H9 (cell line): ENCODE measurements around the gene PLAA. TPM values are rescaled to one million over a fixed set of nuclear protein-coding genes. Genes with fewer than 3 reads are reported as not detected.

Experiments
- DNase-seq: peaks from one replicate; pipeline ENCODE4 v3.0.0-alpha.2; 2017
- H2AFZ ChIP-seq: one replicate; pipeline ENCODE4 v1.6.1; 2013; ENCODE audit warnings: mild to moderate bottlenecking, low read length, control low read depth, moderate library complexity
- H2AK5ac ChIP-seq: 2 replicates; pipeline ENCODE4 v1.6.1; 2013; ENCODE audit warnings: low read length, control low read depth, mixed read lengths; ENCODE audit not compliant: insufficient read length
- H2BK120ac ChIP-seq: one replicate; pipeline ENCODE4 v1.6.1; 2013; ENCODE audit warnings: low read depth, mild to moderate bottlenecking, low read length, control low read depth, inconsistent platforms; ENCODE audit not compliant: poor library complexity, severe bottlenecking
- H2BK12ac ChIP-seq: 2 replicates; pipeline ENCODE4 v1.6.1; 2013; ENCODE audit warnings: low read length, control low read depth, mixed read lengths, low read depth; ENCODE audit not compliant: insufficient read length
- H2BK15ac ChIP-seq: 2 replicates; pipeline ENCODE4 v1.6.1; 2013; ENCODE audit warnings: low read depth, low read length, control low read depth
- H2BK20ac ChIP-seq: one replicate; pipeline ENCODE4 v1.6.1; 2013; ENCODE audit warnings: low read depth, mild to moderate bottlenecking, low read length, control low read depth, inconsistent platforms; ENCODE audit not compliant: poor library complexity, severe bottlenecking
- H2BK5ac ChIP-seq: 2 replicates; pipeline ENCODE4 v1.6.1; 2013; ENCODE audit warnings: low read length, control low read depth, mixed read lengths; ENCODE audit not compliant: insufficient read length
- H3K14ac ChIP-seq: 2 replicates; pipeline ENCODE4 v1.6.1; 2013; ENCODE audit warnings: low read length, control low read depth; ENCODE audit not compliant: insufficient read depth
- H3K18ac ChIP-seq: 2 replicates; pipeline ENCODE4 v1.6.1; 2013; ENCODE audit warnings: low read depth, mild to moderate bottlenecking, mixed read lengths, low read length, control low read depth; ENCODE audit not compliant: insufficient read length
- H3K23ac ChIP-seq: 2 replicates; pipeline ENCODE4 v1.6.1; 2013; ENCODE audit warnings: low read length, control low read depth, mixed read lengths, low read depth; ENCODE audit not compliant: insufficient read length
- H3K23me2 ChIP-seq: 2 replicates; pipeline ENCODE4 v1.6.1; 2013; ENCODE audit warnings: low read depth, mild to moderate bottlenecking, mixed read lengths, low read length, control low read depth; ENCODE audit not compliant: insufficient read length, poor library complexity, severe bottlenecking
- H3K27ac ChIP-seq: 2 replicates; pipeline ENCODE4 v1.5.1; 2013; ENCODE audit warnings: low read length, control low read depth, mixed read lengths, low read depth; ENCODE audit not compliant: insufficient read length
- H3K27me3 ChIP-seq: 2 replicates; pipeline ENCODE4 v1.6.1; 2013; ENCODE audit warnings: low read length, control low read depth, inconsistent platforms; ENCODE audit not compliant: insufficient read depth
- H3K4ac ChIP-seq: 2 replicates; pipeline ENCODE4 v1.6.1; 2013; ENCODE audit warnings: low read depth, mild to moderate bottlenecking, control low read depth, inconsistent platforms, low read length, moderate library complexity
- H3K4me1 ChIP-seq: 2 replicates; pipeline ENCODE4 v1.6.1; 2013; ENCODE audit warnings: low read length, control low read depth, inconsistent platforms; ENCODE audit not compliant: insufficient read depth
- H3K4me2 ChIP-seq: 2 replicates; pipeline ENCODE4 v1.6.1; 2013; ENCODE audit warnings: low read length, control low read depth, mixed read lengths; ENCODE audit not compliant: insufficient read length, insufficient read depth
- H3K56ac ChIP-seq: 2 replicates; pipeline ENCODE4 v1.6.1; 2013; ENCODE audit warnings: low read depth, mild to moderate bottlenecking, mixed read lengths, low read length, control low read depth; ENCODE audit not compliant: insufficient read length
- H3K79me1 ChIP-seq: 2 replicates; pipeline ENCODE4 v1.6.1; 2013; ENCODE audit warnings: low read depth, mild to moderate bottlenecking, moderate library complexity, low read length, control low read depth, inconsistent platforms; ENCODE audit not compliant: insufficient read depth, poor library complexity, severe bottlenecking
- H3K79me2 ChIP-seq: 2 replicates; pipeline ENCODE4 v1.6.1; 2013; ENCODE audit warnings: low read length, control low read depth, inconsistent platforms; ENCODE audit not compliant: insufficient read depth
- H3K9ac ChIP-seq: 2 replicates; pipeline ENCODE4 v1.6.1; 2013; ENCODE audit warnings: low read length, control low read depth, mixed read lengths; ENCODE audit not compliant: insufficient read length; ENCODE audit errors: extremely low read depth
- H3K9me3 ChIP-seq: one replicate; pipeline ENCODE4 v1.6.1; 2013; ENCODE audit warnings: low read depth, low read length, inconsistent platforms; ENCODE audit not compliant: control insufficient read depth
- H3T11ph ChIP-seq: one replicate; pipeline ENCODE4 v1.6.1; 2013; ENCODE audit warnings: mild to moderate bottlenecking, low read length, control low read depth, inconsistent platforms
- H4K20me1 ChIP-seq: one replicate; pipeline ENCODE4 v1.6.1; 2013; ENCODE audit not compliant: control insufficient read depth, insufficient read length, insufficient read depth
- H4K5ac ChIP-seq: 2 replicates; pipeline ENCODE4 v1.6.1; 2013; ENCODE audit warnings: low read depth, mild to moderate bottlenecking, mixed read lengths, low read length, control low read depth; ENCODE audit not compliant: insufficient read length
- H4K8ac ChIP-seq: replicated peaks from 2 replicates; pipeline ENCODE4 v1.6.1; 2013; ENCODE audit warnings: low read length, control low read depth, mixed read lengths, low read depth; ENCODE audit not compliant: insufficient read length
- H4K91ac ChIP-seq: 2 replicates; pipeline ENCODE4 v1.6.1; 2013; ENCODE audit warnings: low read depth, mild to moderate bottlenecking, moderate library complexity, mixed read lengths, low read length, control low read depth; ENCODE audit not compliant: insufficient read length
- H3K27ac Mint-ChIP-seq, 3 experiments: 2 replicates in 2 of 3; 3 replicates in 1 of 3; pipeline ENCODE4 v1.8.0; 2020 to 2021; ENCODE audit warnings: mixed read lengths in 3 of 3, mild to moderate bottlenecking in 1 of 3, moderate library complexity in 1 of 3
- H3K27me3 Mint-ChIP-seq: 2 replicates; pipeline ENCODE4 v1.8.0; 2021; ENCODE audit warnings: low read depth, mild to moderate bottlenecking, moderate library complexity, mixed read lengths
- H3K36me3 Mint-ChIP-seq, 3 experiments: 2 replicates in 2 of 3; 3 replicates in 1 of 3; pipeline ENCODE4 v1.8.0; 2020 to 2021; ENCODE audit warnings: low read depth in 3 of 3, mixed read lengths in 3 of 3; ENCODE audit not compliant: insufficient read depth in 1 of 3
- H3K4me1 Mint-ChIP-seq, 2 experiments: 2 replicates each; pipeline ENCODE4 v1.8.0; 2020; ENCODE audit warnings: mixed read lengths in 2 of 2
- H3K4me3 Mint-ChIP-seq, 2 experiments: 2 replicates in 1 of 2; 3 replicates in 1 of 2; pipeline ENCODE4 v1.8.0; 2020 to 2021; ENCODE audit warnings: mild to moderate bottlenecking in 2 of 2, mixed read lengths in 2 of 2, moderate library complexity in 1 of 2
- H3K9me3 Mint-ChIP-seq, 2 experiments: 2 replicates in 1 of 2; 3 replicates in 1 of 2; pipeline ENCODE4 v1.8.0; 2020; ENCODE audit warnings: mild to moderate bottlenecking in 2 of 2, mixed read lengths in 2 of 2, moderate library complexity in 1 of 2
- CTCF ChIP-seq: fragments of 200-600 bp; sonication (generic); conservative IDR thresholded peaks from 3 replicates; pipeline ENCODE4 v1.8.0; 2021; ENCODE audit warnings: antibody characterized with exemption, mild to moderate bottlenecking
- WGBS: extraction: QIAGEN DNeasy Blood & Tissue Kit; methylation state at CpG from one replicate; pipeline ENCODE4 v1.1.7; 2013; ENCODE audit warnings: missing lambda C conversion rate, low lambda C conversion rate, mixed read lengths; ENCODE audit not compliant: insufficient read length; ENCODE audit errors: extremely low coverage; 5-methylcytosine and 5-hydroxymethylcytosine counted together
- total RNA-seq: library from RNA; stranded (reverse); gene quantifications from 2 replicates; pipeline ENCODE4 v1.2.1, GENCODE V29; 2021

The PLAA gene
- total RNA-seq, 1 experiment from 2014 or later, result 65.0 TPM

GRCh38 chr9:26974927-26975326 is 27.9 kb upstream of the PLAA start:
- Histone ChIP-seq H2AFZ (no peak overlapping the region), H3T11ph (no peak overlapping the region)

More at GRCh38 chr9:26974927-26975326, 27.9 kb upstream of the PLAA start:
- Histone ChIP-seq H4K8ac (no peak overlapping the region), H4K20me1 (no peaks in the 10 kb centered on the region), H3K4me2 (no peak overlapping the region), H3K4ac (no peak overlapping the region), H2BK120ac (no peak overlapping the region), H3K56ac (no peak overlapping the region), H3K27me3 (no peaks in the 10 kb centered on the region), H2BK5ac (no peak overlapping the region), H2AK5ac (no peak overlapping the region), H4K91ac (no peak overlapping the region), H2BK15ac (no peak overlapping the region), H3K4me1 (peaks cover 3% of the 10 kb centered on the region; the same call in 1 of the 2 replicates), H3K23me2 (no peaks in the 10 kb centered on the region), H2BK20ac (no peak overlapping the region), H3K14ac (no peak overlapping the region), H3K18ac (no peak overlapping the region), H3K79me2 (no peaks in the 10 kb centered on the region), H2BK12ac (no peak overlapping the region), H3K23ac (no peak overlapping the region), H3K27ac (no peak overlapping the region), H3K9ac (no peak overlapping the region), H3K79me1 (no peaks in the 10 kb centered on the region), H4K5ac (no peak overlapping the region), H3K9me3 (no peaks in the 10 kb centered on the region)
- Mint-ChIP-seq H3K4me1 (peaks cover 28 to 29% of the 10 kb centered on the region in 2 experiments), H3K9me3 (peaks cover 0 to 8% of the 10 kb centered on the region in 2 experiments; a peak in 3 of 5 replicates), H3K27me3 (no peaks in the 10 kb centered on the region), H3K4me3 (peak overlapping the region; percentile 33 to 67; a peak in 3 of 5 replicates), H3K27ac (peak overlapping the region; percentile 93 to 99 (median 94)), H3K36me3 (peaks cover 0 to 24% (median 0%) of the 10 kb centered on the region in 3 experiments; a peak in 2 of 7 replicates)
- TF ChIP-seq CTCF, result no peak
- DNase-seq, result peak; percentile 71
- no CpG with 5 or more reads among the region's 4 CpGs for WGBS
